GDM1 (cell line): ENCODE measurements around the gene TPSAB1.
A peak's percentile ranks its signal among the peaks of the same experiment; 100 is the strongest.
"Not testable (repeated sequence)": the region's sequence is repeated elsewhere in the genome, so short reads cannot be mapped to it uniquely, and the experiment has no call there.

Experiments
- DNase-seq: peaks from one replicate; lab custom pipeline; 2025; lab: John Stamatoyannopoulos, UW

Gene TPSAB1

DNA sequence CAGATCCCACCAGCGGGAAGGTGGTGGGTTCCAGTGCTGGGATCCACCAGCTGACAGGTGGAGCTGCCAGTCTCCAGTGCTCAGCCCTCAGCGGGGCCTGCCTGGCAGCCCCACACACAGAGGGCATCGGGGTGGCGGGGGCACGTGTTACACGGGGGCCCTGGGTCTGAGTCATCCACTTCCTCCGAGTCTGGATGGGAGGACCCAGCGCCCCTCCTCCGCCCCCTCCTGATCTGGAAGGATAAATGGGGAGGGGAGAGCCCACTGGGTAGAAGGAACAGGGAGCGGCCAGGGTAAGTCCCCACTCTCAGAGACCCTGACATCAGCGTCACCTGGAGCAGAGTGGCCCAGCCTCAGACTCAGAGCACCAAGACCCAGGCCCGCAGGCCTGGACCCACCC is at the start of gene TPSAB1:
Gene TPSAB1, plus strand, starts transcription at position 270 of the 400 bp plus-strand sequence. CDS start 234 bp downstream, outside the sequence.
- DNase-seq, result not testable (repeated sequence)

DNA sequence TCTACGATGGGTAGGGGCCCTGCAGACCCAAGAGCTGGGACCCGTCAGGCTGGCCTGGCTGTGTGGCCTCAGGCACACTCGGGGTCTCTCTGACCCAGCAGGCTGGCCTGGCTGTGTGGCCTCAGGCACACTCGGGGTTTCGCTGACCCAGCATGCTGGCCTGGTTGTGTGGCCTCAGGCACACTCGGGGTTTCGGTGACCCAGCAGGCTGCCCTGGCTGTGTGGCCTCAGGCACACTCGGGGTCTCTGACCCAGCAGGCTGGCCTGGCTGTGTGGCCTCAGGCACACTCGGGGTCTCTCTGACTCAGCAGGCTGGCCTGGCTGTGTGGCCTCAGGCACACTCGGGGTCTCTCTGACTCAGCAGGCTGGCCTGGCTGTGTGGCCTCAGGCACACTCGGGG is 49.7 kb upstream of the TPSAB1 start:
- not testable (repeated sequence) for DNase-seq

DNA sequence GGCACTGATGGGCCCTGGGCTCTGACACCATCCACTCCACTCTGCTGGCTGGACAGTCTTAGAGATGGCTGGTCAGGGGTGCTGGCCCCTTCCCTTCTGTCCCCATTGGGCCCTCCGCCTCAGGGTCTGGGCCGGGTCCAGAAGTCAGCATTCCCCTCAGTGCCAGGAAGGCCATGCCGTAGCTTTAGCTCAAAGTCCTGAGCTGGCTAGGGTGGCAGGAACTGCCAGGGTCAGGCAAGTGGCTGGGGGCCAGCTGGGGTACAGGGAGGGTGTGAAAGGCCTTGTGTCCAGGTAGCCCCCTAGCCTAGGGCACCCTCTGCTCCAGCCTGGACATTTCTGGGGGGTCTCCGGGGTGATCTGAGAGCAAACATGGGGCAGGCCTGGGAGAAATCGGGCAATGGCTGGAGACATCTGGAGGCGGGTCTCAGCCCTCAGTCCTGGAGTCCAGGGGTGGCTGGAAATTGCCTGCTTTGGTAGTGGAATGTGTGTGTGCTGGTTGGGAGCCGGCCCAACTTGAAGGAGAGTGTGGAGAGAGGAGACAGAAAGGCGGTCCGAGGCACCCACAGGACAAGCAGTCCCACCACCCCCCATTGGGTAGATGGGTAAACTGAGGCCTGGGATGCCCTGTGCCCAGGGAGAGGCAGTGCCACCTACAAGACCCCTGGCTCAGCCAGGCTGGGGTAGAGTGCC is 48.0 kb upstream of the TPSAB1 start:
- no peak for DNase-seq

DNA sequence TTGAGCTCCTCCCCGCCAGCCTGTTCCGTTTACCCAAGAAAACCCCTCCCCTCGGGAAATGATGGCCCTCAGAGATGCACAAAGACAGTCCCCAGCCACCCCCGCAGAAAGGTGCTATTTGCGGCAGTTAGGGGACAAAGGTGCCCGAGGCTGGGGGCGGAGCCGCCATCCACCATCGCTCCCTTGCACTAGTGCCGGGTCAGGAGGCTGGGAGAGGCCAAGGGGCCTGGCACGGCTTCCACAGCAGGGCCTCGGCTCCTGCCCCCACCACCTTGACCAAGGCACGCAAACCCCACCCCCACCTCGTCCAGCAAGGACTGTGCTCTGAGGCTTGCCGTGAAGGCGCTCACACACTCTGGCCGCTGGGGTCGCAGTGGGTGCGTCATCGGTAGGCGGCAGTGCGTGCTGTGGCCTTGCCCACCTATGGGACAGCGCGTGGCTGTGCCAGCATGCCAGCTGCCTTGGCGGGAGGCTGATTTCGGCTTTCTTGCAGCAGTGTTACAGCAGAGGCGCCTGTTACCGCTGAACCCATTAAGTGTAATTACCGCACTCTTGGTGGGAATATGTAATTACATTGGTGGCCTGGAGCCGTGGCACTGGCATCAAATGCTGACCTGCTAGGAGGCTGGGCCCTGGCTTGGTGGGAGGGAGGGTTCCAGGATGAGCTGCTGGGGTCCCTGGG is 47.2 kb upstream of the TPSAB1 start:
- no peak for DNase-seq

DNA sequence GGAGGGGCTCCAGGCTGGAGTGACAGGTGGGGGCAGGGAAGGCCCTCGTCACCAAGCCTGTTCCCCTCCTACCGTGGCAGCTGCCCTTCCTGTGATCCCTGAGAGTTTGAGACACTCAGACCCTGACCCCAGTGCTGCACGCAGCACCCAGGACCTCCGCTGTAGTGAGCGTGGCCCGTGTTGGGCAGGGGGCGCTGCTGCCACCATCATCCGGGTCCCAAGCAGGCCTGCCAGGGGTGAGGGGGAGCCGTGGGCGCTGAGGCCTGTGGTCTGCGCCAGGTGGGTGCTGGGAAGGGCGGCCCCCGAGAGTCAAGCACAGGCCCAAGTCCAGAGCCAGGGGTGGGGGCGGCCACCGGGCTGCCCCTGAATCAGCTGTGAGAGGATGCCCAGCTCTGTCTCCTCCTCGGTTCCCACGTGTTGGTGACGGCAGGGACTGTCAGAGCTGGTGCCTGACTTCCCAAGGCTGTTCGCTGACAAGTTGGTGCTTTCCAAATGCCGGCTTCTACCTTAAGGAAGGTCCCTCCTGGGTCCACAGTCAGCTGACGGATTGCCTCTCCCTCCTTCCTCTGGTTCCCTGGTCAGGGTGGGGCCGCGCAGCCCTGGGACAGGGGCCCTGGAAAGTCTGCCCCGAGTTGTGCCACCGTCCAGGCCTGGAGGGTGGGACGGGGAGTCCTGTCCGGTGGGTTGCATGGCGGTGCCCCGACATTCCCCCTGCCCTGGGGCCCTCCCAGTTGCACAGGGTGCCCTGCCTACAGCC is 46.5 kb upstream of the TPSAB1 start:
- DNase-seq, result no peak

DNA sequence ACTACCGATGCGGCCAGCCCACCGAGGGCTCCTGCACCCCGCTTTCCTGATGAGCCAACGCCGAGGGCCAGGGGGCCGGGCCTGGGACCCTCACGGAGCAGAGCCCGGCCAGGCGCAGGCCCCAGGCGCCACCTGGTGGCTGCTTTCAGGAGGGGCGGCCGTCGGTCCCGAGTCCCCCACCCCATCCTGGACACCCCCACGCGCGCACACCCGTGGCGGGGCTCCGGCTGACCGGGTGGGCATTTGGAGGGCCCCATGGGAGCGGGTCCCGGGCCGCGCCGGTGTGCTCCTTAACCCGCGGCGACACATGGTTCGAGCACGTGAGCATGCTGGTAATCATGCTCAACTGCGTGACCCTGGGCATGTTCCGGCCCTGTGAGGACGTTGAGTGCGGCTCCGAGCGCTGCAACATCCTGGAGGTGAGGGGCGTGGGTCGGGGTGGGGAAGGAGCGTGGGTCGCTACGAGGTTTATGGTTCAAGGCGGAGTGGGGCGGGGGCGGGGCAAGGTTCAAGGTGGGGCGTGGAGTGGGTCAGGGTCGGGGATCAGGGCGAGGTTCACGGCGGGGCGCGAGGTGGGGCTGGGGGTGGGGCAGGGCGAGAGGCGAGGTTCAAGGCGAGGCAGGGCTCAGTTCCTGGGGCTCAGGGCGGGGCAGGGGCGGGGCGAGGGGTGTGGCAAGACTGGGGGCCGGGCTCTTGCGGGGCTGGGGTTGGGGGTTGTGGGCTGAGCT is 45.7 kb upstream of the TPSAB1 start:
- DNase-seq, result no peak

DNA sequence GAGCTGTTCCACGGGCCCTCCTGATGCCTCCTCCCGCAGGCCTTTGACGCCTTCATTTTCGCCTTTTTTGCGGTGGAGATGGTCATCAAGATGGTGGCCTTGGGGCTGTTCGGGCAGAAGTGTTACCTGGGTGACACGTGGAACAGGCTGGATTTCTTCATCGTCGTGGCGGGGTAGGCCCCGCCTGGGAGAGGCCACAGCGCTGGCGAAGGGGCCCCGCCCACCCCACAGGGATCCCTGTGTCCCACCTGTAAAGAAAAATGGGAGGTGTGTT is 45.2 kb upstream of the TPSAB1 start:
- DNase-seq, result no peak

DNA sequence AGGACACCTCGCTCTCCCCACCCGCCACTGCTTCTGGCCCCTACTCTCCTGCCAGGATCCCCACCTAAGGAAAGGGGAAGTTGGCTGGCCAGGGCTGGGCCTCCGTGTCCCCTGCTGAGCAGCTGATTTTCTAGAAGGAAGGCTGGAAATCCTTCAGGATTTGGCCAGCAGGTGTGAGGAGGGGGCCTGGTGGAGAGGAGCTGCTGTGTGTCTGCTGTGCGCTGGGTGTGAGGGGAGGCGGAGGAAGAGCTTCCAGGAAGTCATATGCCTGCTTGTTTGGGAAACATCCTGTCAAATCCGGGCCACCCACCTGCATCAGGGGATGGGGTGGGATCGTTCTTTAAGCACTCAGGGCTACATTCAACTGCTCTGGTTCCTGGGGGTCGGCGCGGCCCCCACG is 44.0 kb upstream of the TPSAB1 start:
- no peak for DNase-seq

DNA sequence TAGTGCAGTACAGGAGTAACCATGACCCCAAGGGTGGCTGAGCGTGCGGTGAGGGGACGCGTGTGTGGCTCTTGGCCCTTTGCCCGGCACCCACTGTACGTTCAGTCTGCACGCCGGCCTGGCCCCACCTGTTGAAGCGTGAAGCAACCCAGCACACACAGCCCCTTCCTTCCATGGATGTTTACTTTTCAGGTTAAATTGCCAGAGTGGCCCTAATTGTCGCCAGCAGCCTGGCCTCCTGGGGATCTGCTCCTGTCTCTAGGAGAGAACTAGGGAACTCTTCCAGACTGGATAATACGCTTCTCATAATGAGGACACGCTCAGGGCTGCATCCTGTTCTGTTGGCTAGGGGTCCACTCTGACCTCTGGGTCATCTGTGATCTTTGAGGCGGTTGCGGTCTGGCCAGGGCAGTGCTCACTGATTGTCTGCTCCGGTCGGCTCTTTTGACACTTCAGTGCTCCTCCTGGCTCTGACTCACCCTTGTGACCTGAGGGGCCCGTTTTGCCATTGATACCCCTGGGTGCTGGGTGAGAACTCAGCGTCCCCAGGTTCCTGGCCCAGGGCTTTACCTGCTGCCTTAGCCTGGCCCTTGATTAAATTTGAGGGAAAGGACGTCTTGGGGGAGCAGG is 43.2 kb upstream of the TPSAB1 start:
- DNase-seq, result no peak

DNA sequence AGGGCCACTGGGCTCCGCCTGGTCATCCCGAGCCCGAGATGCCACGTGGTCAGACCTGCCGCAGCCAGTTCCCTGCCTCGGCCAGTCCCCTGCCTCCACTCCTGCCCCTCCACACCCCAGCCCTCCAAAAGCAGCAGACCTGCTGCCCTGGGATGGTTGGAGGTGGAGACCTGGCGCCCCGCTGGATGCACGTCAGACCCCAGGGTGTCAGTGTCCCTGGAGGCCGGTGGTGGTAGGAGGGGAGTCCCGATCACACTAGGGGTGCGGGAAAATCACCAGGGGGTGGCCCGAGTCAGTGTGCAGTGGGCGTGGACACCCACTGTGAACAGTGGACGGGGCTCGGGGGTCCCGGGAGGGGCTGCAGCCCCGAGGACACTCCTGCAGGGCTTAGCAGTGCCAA is 42.3 kb upstream of the TPSAB1 start:
- no peak for DNase-seq

DNA sequence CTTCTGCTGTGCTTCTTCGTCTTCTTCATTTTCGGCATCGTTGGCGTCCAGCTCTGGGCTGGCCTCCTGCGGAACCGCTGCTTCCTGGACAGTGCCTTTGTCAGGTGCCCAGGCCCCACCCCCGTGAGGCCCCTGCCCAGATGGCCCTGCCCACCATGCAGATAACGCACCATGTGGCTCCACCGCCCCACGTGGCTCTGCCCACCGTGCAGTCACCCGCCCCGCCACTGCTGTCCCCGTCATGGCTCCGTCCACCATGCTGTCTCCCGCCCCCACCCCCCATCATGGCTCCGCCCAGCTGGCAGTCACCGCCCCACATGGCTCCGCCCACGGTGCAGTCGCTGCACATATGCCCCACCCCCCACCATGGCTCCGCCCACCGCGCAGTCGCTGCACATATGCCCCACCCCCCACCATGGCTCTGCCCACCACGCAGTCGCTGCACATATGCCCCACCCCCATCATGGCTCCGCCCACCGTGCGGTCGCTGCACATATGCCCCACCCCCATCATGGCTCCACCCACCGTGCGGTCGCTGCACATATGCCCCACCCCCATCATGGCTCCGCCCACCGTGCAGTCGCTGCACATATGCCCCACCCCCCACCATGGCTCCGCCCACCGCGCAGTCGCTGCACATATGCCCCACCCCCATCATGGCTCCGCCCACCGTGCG is 41.7 kb upstream of the TPSAB1 start:
- not testable (repeated sequence) for DNase-seq

DNA sequence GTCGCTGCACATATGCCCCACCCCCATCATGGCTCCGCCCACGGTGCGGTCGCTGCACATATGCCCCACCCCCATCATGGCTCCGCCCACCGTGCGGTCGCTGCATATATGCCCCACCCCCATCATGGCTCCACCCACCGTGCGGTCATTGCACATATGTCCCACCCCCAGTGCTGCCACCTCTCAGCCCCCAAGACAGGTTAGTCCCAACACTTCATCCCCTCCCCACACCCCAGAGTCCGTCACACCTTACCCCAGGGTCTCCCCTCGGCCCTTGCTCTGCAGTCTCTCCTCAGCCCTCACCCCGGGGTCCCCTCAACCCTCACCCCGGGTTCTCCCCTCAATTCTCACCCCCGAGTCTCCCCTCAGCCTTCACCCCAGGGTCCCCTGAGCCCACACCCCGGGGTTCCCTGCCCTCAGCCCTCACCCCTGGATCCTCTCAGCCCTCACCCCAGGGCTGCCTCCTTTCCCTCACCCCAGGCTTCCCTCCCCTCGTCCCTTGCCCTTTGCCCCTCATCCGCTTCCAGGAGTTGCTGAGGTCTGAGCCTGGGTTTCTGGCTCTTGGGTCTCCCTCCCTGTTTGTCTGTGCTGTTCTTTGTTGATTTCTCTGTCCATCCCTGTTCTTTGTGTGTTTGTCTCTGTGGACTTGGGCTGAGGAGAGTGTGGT is 41.0 kb upstream of the TPSAB1 start:
- no peak for DNase-seq

DNA sequence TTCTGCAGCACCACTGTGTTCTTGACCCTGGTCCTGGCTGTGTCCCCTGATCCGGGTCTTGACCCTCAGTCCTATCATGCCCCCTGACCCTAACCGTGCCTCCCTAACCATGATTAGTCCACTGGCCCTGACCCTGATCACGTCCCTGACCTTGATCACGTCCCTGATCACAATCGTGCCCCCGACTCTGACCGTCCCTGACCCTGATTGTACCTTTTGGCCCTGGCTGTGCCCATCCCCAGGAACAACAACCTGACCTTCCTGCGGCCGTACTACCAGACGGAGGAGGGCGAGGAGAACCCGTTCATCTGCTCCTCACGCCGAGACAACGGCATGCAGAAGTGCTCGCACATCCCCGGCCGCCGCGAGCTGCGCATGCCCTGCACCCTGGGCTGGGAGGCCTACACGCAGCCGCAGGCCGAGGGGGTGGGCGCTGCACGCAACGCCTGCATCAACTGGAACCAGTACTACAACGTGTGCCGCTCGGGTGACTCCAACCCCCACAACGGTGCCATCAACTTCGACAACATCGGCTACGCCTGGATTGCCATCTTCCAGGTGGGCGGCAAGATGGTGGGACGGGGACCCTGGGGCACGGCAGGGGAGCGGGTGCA is 40.4 kb upstream of the TPSAB1 start:
- DNase-seq, result no peak

DNA sequence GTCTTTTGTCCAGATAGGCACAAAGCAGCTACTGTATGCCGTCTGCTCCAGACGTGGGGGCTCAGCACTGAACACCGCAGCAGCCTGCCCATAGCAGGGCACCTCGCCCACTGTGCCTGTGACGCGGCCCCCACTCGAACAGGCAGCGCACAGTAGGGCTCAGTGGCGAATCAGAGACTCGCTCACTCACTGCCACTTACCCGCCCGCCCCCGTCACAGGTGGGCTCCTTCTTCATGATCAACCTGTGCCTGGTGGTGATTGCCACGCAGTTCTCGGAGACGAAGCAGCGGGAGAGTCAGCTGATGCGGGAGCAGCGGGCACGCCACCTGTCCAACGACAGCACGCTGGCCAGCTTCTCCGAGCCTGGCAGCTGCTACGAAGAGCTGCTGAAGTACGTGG is 39.1 kb upstream of the TPSAB1 start:
- DNase-seq, result no peak

DNA sequence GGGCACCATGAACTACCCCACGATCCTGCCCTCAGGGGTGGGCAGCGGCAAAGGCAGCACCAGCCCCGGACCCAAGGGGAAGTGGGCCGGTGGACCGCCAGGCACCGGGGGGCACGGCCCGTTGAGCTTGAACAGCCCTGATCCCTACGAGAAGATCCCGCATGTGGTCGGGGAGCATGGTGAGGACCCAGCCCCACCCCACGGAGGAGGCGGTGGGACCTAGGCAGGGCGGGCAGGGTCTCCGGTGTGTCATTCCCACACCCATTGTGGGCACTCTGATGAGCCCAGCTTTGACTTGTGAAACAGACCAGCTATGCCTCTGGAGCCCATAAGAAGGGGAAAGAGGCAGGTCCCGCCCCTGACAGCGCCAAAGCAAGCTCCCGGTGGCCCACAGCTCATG is 38.2 kb upstream of the TPSAB1 start:
- DNase-seq, result no peak

DNA sequence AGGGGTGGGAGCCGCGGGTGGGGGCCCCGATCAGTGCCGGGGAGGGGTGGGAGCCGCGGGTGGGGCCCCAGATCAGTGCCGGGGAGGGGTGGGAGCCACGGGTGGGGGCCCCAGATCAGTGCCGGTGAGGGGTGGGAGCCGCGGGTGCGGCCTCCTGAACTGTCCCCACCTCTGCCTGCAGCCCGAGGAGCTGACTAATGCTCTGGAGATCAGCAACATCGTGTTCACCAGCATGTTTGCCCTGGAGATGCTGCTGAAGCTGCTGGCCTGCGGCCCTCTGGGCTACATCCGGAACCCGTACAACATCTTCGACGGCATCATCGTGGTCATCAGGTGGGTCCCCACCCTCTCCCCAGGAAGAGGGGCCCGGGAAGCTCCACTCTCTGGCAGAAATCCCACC is 35.6 kb upstream of the TPSAB1 start:
- DNase-seq, result no peak

DNA sequence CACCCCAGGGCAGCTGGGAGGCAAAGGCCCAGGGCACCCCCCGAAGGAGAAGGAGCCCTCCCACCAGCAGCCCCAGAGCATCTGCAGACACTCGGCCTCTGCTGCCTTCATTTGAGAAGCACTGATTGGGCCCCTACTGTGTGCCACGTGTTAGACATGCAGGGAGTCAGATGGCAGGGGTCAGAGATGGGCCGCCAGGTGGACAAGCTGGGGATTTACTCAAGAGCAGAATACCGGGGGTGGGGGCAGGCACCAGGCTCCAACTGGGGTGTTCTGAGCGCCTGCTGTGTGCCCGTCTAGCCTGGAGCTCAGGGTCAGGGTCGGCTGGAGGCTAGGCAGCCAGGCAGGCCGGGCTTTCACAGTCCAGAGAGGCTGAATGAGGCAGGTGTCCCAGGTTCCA is 34.2 kb upstream of the TPSAB1 start:
- DNase-seq, result no peak

DNA sequence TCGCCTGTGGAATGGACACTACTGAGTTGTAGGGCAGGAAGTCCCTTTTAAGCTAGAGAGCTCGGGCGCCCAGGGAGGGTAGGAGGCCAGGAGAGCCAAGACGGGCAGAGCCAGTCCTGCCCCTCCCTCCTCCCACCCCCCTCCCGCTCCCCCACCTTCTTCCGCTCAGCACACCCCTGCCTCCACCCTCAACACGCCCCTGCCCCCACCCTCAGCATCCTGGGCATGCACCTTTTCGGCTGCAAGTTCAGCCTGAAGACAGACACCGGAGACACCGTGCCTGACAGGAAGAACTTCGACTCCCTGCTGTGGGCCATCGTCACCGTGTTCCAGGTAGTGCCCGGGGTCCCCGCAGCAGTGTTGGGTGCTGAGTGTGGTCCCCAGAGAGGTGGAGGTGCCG is 33.7 kb upstream of the TPSAB1 start:
- DNase-seq, result no peak

DNA sequence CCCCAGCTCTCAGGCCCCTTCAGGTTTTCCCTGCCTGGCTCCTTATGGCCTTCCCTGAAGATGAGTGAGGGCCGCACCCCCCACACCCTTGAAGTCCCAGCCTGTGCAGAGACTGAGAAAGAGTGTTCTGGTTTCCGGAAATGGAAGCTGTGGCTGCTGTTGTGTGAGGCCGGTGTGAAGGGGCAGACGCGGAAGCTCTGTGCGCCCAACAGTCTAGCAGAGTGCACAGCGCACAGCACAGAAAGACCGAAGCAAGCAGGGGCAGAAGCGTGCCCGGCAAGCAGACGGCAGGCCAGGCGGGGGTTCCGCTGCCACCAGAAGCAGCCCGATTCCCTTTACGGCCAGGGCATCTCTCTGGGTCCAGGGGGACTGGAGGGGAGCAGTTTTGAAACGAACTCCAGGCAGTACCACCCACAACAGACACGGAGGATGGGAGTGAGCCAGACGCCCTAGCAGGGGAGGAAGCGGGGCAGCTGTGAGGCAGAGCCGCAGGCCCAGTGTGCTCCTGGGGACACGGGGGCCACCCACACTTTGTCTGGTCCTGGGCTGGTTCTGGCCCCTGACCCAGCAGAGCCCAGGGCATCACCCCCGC is 32.2 kb upstream of the TPSAB1 start:
- peak; percentile 54 for DNase-seq

DNA sequence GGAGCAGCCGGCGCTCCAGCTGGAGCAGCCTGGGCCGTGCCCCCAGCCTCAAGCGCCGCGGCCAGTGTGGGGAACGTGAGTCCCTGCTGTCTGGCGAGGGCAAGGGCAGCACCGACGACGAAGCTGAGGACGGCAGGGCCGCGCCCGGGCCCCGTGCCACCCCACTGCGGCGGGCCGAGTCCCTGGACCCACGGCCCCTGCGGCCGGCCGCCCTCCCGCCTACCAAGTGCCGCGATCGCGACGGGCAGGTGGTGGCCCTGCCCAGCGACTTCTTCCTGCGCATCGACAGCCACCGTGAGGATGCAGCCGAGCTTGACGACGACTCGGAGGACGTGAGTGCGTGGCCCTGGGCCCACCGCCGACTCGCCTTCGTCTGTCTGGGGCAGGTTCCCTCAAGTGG is 31.4 kb upstream of the TPSAB1 start:
- no peak for DNase-seq
